Measurements from ENCODE around the gene CMA1.

Gene CMA1

DNA sequence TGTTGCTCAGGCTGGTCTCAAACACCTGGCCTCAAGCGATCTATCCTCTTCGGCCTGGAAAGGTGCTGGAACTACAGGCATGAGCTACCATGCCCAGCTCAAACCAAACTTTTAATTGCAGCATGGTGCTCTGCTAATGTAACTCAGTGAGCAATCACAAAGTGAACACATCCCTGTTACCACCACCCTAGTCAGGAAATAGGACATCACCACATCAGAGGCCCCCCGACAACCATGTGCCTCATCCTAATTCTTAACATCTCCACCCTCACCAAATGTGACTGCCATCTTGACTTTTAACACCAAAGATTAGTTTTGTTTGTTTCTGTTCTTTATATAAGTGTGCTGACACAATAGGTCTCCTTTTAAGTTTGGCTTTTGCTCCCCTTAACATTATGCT is 42.7 kb downstream of the CMA1 start:
- DNase-seq = no peak

DNA sequence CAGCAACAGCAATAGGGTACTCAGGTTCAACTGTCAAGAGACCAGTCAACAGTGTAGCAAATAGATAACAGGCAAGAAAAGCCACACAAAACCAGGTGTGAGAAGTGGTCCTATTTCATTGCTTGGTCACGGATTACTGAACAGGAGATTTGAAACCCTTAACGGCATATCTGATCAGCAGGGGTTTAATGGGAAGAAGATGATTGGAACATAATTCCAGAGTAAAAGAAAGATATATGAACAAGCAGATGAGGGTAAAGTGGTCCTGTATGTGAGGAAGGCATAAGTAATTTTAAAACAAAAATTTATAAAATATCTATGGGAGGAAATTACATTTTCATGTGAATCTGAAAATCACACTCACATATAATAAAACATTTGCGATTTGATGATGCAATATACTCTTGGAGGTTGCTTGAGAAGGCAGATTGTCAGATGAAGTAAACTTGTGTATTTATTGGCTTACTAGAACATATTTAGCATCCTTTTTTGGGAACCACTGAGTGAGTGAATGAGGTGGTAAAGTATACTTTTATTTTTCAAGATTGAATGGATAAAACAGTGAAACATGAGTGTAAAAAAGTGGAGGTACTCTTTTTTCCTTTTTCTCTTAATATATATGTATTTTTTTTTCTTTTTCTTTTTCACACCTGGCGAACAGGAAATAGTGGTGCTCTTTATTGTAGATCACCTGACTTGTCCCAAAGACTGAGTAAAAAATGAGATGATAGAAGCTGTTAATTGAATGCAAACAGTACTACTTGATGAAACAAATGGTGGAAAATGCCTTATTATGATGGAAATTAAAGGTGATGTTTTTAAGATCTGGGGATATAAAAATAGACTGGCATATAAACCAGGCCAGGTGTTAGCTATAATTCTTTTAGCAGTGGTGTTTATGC is 43.9 kb downstream of the CMA1 start:
- no peak for DNase-seq

GRCh38 chr14:24463017-24463883 is 44.8 kb downstream of the CMA1 start:
- DNase-seq = no peak

DNA sequence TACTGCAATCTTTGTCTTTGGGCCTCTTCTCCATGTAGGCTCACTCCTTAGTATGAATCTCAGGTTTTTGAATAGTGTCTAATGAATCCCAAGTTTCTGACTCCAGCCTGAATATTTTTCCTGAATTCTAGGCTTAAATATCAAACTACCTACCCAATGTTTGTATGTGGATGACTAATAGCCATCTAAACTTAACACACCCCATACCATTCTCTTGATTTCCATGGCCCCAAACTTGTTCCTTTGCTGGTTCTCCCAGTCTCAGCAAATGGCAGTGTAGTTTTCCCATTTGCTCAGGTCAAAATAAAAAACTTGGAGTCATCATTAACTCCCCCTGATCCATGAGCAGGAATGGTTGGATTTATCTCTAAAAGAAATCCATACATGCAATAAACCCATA is 46.7 kb downstream of the CMA1 start:
- DNase-seq = no peak

DNA sequence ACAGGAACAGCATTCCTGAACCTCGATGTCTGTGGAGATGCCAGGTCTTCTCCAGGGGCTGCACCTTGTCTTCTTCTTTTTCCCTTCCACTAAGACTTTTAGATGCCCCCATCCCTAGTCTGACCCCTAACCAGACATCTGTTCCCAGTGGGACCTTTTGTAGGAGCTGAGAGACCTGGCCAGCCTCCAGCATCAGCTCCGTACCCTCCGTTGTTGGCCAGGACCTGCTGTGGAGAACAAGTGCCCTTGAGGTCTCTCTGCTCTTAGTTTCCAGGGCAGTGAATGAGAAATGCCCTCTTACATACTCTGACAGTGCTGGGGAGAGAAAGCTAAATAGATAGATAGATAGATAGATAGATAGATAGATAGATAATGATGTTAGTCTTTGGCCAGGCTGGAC is 48.7 kb downstream of the CMA1 start:
- no peak for DNase-seq

GRCh38 chr14:24458736-24459135 is 49.3 kb downstream of the CMA1 start:
- no peak for DNase-seq

- DNase-seq = no peak
Observed at GRCh38 chr14:24456980-24457379, 51.1 kb downstream of the CMA1 start.
